ENCODE data around the gene SNX32. TPM values are rescaled to one million over a fixed set of nuclear protein-coding genes. Genes with fewer than 3 reads are reported as not detected.

SNX32 gene
- total and polyA plus RNA-seq, 2 of the 13 experiments (the other 11 are each of a cell fraction or from before 2014, with no cell fraction given), result 0.09 to 0.34 TPM

- no peak for TF ChIP-seq JDP2 (CRISPR knock-in tag; IDR thresholded peaks at IDR 0.05; ENCODE audit: borderline replicate concordance)
- 0 out of 2 replicates have a peak, but pooled peaks have one; percentile 14 for TF ChIP-seq TGIF2 (CRISPR knock-in tag; IDR thresholded peaks at IDR 0.05)
- peak; percentile 92 for TF ChIP-seq KLF6 (CRISPR knock-in tag; IDR thresholded peaks at IDR 0.05)
- TF ChIP-seq HNF1B (CRISPR knock-in tag; IDR thresholded peaks at IDR 0.05), result peak; percentile 87
- TF ChIP-seq ZNF441 (CRISPR knock-in tag; IDR thresholded peaks at IDR 0.05; ENCODE audit: borderline replicate concordance), result peak; percentile 30; the same call in 1 of the 2 replicates
- TF ChIP-seq TFE3 (CRISPR knock-in tag; IDR thresholded peaks at IDR 0.05), result peak; percentile 59; the same call in 1 of the 2 replicates
- peak; percentile 43 for TF ChIP-seq RAD21 (CRISPR knock-in tag; IDR thresholded peaks at IDR 0.05)
- TF ChIP-seq ZNF281 (CRISPR knock-in tag; IDR thresholded peaks at IDR 0.05; ENCODE audit: borderline replicate concordance), result peak; percentile 89
- TF ChIP-seq HCFC1 (IDR thresholded peaks at IDR 0.05; ENCODE audit: low read depth, low read length), result peak; percentile 92
- TF ChIP-seq ZNF503 (CRISPR knock-in tag; IDR thresholded peaks at IDR 0.05), result no peak; the same call in 1 of the 2 replicates
- peak; percentile 25; the same call in 1 of the 2 replicates for TF ChIP-seq ZNF564 (CRISPR knock-in tag; IDR thresholded peaks at IDR 0.05)
- TF ChIP-seq POLR2AphosphoS5 (IDR thresholded peaks at IDR 0.05; ENCODE audit: low read depth, low read length), result peak; percentile 98
- peak; percentile 67 for TF ChIP-seq SKI (IDR thresholded peaks at IDR 0.05; ENCODE audit: partially characterized antibody)
- TF ChIP-seq REPIN1 (CRISPR knock-in tag; IDR thresholded peaks at IDR 0.05; ENCODE audit: borderline replicate concordance, low read depth), result 0 out of 2 replicates have a peak, but pooled peaks have one; percentile 68
- peak; percentile 82; the same call in 1 of the 2 replicates for TF ChIP-seq SOX5 (CRISPR knock-in tag; IDR thresholded peaks at IDR 0.05; ENCODE audit: borderline replicate concordance)
- TF ChIP-seq HOXA9 (CRISPR knock-in tag; IDR thresholded peaks at IDR 0.05; ENCODE audit: borderline replicate concordance), result peak; percentile 79; the same call in 1 of the 2 replicates
- 0 out of 2 replicates have a peak, but pooled peaks have one; percentile 39 for TF ChIP-seq MIER2 (CRISPR knock-in tag; IDR thresholded peaks at IDR 0.05)
Observed at GRCh38 chr11:65857853-65858680, 24.3 kb downstream of the SNX32 start, which contains the start of gene CFL1 (continued).
